ENCODE results near the gene SATB1.
A peak's percentile ranks its signal among the peaks of the same experiment; 100 is the strongest.
"Not testable (repeated sequence)": the region's sequence is repeated elsewhere in the genome, so short reads cannot be mapped to it uniquely, and the experiment has no call there.

SATB1 gene

DNA sequence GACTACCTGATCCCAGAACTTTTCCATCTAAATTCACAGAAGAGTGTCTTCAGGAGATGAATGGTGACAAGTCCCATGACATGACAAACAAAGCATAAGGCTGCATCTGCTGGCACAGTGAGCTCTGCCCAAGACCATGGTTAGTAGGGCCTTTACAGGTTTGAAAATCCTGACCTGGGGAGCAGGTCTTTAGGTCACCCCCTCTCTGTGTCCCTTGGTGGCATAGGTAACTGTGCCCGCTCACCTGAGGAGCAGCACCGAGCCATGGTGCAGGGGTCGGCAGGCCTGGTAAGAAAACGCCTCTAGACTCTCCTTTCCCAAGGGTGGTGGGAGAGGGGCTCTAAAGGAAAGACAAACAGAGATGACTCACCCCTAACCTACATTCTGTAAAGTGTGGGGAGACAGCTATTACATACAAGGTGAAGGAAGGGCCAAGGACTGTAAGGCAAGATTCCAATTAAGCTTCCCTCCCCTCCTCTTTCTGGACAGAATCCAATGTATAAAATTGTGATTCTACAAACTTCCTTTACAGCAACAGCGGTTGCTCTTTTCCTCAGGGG, 74.0 kb downstream of the SATB1 start:
- DNase-seq, result no peak

DNA sequence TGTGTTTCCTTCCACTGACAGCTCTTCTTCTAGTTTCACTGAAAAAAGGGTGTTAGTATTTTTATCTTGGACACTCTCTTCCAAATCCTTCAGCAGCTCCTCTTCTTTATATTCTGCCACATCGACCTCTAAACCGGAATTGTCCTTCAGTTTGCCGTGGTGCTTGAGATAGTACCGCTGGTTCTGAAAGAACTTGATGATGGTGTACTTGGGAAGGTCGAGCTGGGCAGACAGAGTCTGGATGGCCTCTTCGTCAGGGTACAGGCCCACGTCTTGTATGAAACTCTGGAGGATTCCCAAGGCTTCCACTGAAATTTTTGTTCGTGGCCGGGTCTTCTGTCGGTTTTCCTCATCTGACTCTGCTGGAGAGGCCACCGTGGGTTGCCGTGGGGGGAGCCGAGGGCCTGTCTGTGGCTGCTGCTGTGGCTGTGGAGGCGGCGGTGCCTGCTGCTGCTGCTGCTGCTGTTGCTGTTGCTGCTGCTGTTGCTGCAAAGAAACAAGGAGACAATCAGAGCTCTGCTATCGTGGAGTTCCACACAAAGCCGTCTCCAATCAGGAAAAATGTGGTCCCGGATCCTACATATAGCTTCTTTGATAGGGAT, 75.8 kb downstream of the SATB1 start:
- no peak for DNase-seq

DNA sequence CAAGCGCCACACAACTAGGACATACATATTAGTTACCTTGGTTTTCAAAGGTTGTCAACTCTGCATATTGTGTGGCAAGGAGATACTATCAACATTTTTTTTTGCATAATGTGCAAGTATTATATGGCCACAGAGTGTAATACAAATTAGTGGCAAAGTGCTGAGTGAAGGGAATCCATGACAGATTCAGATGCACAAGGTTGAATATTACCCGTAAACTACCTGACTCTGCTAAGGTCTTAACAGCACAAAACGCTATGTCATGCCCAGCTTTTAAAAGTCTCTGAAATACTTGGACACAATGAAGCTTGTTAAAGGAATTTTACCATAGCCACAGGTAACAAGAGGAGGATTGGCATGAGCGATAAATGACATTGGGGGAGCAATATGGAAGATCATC, 79.0 kb downstream of the SATB1 start:
- DNase-seq, result no peak

GRCh38 chr3:18345015-18345367, 80.1 kb downstream of the SATB1 start:
- peak in 1 of 5 experiments; percentile 18 for DNase-seq

DNA sequence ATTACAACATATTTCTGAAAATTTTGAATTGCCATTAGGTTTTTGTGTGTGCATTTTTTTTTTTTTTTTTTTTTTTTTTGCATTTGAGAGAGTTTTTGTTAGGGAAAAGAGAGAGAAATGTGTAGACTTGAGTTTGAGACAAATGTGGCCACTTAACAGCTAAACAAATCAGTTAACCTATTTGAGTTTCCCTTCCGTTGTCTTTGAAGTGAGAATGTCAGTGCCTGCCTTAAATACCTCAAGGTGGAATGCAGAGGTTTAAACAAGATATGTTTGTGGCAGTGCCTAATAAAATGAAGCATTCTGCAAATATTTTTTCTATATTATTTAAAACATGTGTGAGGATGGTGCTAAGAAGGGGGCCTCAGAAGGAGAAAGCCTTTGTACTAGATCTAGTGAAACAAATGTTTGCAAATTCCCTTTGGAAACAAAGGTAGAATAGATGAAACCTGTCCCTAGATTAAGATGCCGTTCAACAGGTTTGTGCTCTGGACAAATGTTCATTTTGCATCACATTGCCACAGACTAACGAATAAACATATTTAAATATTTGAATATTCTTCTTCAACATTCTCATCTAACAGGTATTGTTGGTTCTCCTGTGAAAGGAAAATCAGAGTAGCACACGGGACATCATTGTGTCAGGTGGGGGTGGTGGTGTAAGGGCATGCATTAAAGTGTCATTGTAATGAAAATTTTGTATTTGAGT, 80.7 kb downstream of the SATB1 start:
- peak in 1 of 5 experiments; percentile 10 for DNase-seq

- no peak for DNase-seq
Measured at GRCh38 chr3:18343809-18344208, 81.3 kb downstream of the SATB1 start.

- no peak for DNase-seq
Measured at GRCh38 chr3:18338827-18339514, 86.2 kb downstream of the SATB1 start.

GRCh38 chr3:18337231-18337630, 87.9 kb downstream of the SATB1 start:
- no peak for DNase-seq

DNA sequence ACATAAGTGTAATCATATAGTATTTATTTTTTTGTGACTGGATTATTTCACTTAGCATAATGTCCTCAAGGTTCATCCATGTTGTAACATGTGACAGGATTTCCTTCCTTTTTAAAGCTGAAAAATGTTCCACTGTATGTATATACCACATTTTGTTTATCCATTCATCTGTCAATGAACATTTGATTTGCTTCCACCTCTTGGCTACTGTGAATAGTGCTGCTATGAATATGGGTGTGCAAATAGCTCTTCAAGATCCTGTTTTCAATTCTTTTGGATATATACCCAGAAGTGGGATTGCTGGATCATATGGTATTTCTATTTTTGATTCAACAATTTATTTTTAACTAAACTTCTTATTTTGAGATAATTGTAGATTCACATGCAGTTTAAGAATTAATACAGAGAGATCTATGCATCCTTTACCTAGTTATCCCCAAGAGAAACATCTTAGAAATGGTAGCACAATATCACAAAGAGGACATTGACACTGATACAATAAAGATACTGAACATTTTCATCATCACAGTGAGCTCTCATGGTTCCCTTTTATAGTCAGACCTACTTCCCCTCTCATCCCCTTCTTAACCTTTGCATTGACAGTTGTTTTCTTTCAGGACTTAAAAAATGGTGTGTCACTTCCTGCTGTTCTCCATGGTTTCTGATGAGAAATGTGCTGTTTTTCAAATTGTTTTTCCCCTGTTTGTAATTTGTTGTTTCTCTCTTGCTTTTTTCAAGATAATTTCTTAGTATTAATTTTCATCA, 90.1 kb downstream of the SATB1 start:
- DNase-seq, result no peak

- DNase-seq, result not testable (repeated sequence)
Measured at GRCh38 chr3:18330772-18331441, 94.2 kb downstream of the SATB1 start.

- no peak for DNase-seq
Measured at GRCh38 chr3:18308096-18308650, 117.0 kb downstream of the SATB1 start.

DNA sequence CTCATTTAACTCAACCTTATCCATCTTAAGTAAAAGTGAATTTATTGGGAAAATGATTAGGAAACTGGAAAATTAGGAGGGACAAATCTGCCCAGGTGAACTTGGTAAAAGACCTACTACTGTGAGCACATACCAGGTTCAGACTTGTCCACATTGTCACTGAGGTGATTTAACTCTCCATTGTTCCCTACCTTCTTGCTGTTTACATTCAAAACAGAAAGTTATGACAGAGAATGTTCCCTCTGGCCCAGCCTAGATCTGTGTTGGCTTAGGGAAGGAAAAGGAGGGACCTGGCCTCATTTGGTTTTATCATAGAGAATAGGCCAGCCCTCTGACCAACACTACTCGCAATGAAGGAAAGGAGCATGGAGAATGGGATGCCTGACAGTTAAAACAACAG, 117.6 kb downstream of the SATB1 start:
- no peak for DNase-seq

- DNase-seq, result no peak
Measured at GRCh38 chr3:18302517-18302916, 122.6 kb downstream of the SATB1 start.

DNA sequence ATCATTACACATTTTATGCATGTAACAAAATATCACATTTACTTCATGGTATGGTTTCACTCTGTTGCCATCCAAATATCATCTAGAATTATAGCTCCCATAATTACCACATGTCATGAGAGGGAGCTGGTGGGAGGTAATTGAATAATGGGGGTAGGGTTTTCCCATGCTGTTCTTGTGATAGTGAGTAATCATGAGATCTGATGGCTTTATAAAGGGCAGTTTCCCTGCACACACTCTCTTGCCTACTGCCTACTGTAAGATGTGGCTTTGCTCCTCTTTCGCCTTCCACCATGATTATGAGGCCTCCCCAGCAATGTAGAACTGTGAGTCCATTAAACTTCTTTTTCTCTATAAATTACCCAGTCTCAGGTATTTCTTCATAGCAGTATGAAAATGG, 123.4 kb downstream of the SATB1 start:
- DNase-seq, result no peak

GRCh38 chr3:18300916-18301315, 124.2 kb downstream of the SATB1 start:
- no peak for DNase-seq

DNA sequence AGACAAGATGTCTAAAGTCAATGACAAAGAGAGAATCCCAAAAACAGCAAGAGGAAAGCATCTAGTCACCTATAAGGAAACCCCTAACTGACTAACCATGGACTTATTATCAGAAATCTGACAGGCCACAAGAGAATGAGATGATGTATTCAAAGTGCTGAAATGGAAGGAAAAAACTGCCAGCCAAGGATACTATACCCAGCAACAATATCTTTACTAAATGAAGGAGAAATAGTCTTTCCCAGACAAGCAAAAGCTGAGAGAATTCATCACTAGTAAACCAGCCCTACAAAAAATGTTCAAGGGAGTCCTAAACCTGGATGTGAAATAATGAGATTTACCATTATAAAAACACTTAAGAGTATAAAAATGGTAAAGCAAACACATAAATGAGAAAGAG, 128.0 kb downstream of the SATB1 start:
- DNase-seq, result no peak
